Right atrium auricular region (tissue), 2 donors: ENCODE results near the gene EPB41. TPM values are rescaled to one million over a fixed set of nuclear protein-coding genes. Genes with fewer than 3 reads are reported as not detected.

Experiments
- DNase-seq: peaks from one replicate; pipeline ENCODE4 v3.0.0-alpha.2; 2019; ENCODE audit warnings: low spot score
- H3K27ac ChIP-seq, 2 donors: fragments of 200-600 bp; sonication (generic); 1 replicate in 1 of 2; 2 replicates in 1 of 2; pipeline ENCODE4 v1.5.1; 2016 to 2019
- H3K27me3 ChIP-seq, 2 donors: fragments of 200-600 bp; sonication (generic); one replicate each; pipeline versions ENCODE4 v1.5.1 to v1.6.0; 2017 to 2019
- H3K36me3 ChIP-seq: fragments of 200-600 bp; sonication (generic); one replicate; pipeline ENCODE4 v1.5.1; 2016
- H3K4me1 ChIP-seq, 2 donors: fragments of 200-600 bp; sonication (generic); one replicate each; pipeline versions ENCODE4 v1.5.1 to v1.6.0; 2017 to 2019
- H3K4me3 ChIP-seq, 2 donors: fragments of 200-600 bp; sonication (generic); 1 replicate in 1 of 2; 2 replicates in 1 of 2; pipeline ENCODE4 v1.5.1; 2017 to 2019; ENCODE audit warnings: mild to moderate bottlenecking in 1 of 2, moderate library complexity in 1 of 2
- H3K9me3 ChIP-seq, 2 donors: fragments of 200-600 bp; sonication (generic); one replicate each; pipeline ENCODE4 v1.5.1; 2019
- total RNA-seq, 2 donors: library from RNA; depleted of rRNA; stranded (reverse); fragments of >200 nt; gene quantifications; one replicate each; pipeline ENCODE4 v1.1.0, GENCODE V29; 2016
- TF ChIP-seq, protein P1 (sequence below), 2 donors: fragments of 200-600 bp; sonication (generic); IDR thresholded peaks; one replicate each; pipeline ENCODE4 v1.5.1; 2019; ENCODE audit warnings: antibody characterized with exemption in 2 of 2

The EPB41 gene
- total RNA-seq, 2 donors from 2014 or later = 19.1 to 25.4 TPM

DNA sequence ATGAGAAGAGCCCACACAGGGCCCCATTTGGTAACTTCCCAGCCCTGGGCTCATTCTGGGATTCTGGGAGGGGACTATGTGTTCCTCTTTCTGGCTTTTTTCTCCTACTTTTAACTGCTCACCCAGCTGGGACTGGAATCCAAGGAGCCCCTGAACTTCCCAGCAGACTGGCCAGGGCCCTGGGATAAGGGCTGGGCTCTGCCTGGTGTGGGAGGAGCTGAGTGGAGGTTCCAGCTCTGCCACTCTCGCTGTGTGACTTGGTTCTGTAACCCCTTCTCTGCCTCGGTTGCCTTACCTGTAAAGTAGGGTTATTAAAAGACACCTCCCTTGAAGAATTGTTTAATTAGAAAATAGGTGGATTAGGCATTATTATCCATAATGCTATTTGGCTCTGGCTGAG is 19.6 kb upstream of the EPB41 start:
- Histone ChIP-seq H3K4me1 (peaks cover 0 to 14% of the 10 kb centered on the region in 2 donors), H3K9me3 (no peaks in the 10 kb centered on the region), H3K27ac (no peak overlapping the region), H3K27me3 (no peaks in the 10 kb centered on the region), H3K36me3 (no peaks in the 10 kb centered on the region), H3K4me3 (no peak overlapping the region)
- no peak for DNase-seq
- TF ChIP-seq, protein P1, sequence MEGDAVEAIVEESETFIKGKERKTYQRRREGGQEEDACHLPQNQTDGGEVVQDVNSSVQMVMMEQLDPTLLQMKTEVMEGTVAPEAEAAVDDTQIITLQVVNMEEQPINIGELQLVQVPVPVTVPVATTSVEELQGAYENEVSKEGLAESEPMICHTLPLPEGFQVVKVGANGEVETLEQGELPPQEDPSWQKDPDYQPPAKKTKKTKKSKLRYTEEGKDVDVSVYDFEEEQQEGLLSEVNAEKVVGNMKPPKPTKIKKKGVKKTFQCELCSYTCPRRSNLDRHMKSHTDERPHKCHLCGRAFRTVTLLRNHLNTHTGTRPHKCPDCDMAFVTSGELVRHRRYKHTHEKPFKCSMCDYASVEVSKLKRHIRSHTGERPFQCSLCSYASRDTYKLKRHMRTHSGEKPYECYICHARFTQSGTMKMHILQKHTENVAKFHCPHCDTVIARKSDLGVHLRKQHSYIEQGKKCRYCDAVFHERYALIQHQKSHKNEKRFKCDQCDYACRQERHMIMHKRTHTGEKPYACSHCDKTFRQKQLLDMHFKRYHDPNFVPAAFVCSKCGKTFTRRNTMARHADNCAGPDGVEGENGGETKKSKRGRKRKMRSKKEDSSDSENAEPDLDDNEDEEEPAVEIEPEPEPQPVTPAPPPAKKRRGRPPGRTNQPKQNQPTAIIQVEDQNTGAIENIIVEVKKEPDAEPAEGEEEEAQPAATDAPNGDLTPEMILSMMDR (IDR thresholded peaks at IDR 0.05) = no peak

DNA sequence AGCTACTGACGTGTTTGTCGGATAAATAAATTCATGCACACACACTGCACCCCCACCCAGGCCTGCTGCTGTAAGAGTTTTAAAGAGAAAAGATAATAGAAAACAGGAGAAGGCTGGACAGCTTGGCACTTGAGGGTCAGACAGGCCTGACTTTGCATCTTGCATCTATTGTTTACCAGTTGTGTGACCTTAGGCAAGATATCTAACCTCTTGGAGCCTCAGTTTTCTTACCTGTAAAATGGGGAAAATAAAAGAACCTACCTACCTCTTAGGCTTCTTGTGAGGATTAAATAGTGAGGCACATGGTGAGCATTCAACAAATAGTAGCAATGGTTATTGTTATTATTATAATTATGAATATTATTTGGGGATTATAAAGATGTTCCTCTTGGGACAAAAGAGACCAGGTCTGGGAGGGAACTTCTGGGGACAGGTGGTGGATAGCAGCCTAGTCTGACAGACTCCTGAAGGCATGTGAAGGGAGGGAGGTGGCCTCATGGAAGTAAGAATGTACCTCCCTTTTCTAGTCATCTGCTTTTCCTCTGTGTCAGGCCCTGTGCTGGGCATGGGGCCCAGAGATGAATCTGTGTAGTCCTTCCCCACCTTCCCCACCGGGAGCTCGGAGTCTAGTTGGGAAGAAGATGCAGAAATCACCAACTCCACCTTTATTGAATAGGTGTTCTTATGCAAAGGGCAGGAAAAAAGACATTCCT is 18.3 kb upstream of the EPB41 start:
- DNase-seq = no peak
- no peaks in the 10 kb centered on the region for H3K27me3 ChIP-seq
- H3K4me1 ChIP-seq = peaks cover 0 to 14% of the 10 kb centered on the region in 2 donors
- no peaks in the 10 kb centered on the region for H3K36me3 ChIP-seq
- no peak overlapping the region for H3K27ac ChIP-seq
- H3K4me3 ChIP-seq = no peak overlapping the region
- TF ChIP-seq, protein P1 (IDR thresholded peaks at IDR 0.05) = no peak
- no peaks in the 10 kb centered on the region for H3K9me3 ChIP-seq

DNA sequence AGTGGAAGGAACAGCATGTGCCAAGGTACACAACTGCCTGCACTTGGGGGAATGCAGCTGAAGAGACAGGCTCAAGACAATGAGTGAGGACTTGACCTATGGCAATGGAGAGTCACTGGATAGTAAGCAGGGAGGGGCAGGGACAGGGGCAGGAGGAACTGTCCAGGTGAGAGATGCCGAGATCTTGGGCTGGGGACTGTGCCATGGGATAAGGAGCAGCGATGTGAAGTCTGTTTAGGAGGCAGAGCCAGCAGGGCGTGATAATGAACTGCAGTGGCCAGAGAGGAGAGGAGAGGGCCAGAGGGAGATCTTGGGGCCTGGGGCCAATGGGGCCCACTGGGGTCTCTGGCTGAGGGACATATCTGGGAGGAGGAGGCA is 17.8 kb upstream of the EPB41 start:
- no peak for DNase-seq
- H3K27me3 ChIP-seq = no peaks in the 10 kb centered on the region
- H3K9me3 ChIP-seq = no peaks in the 10 kb centered on the region
- H3K27ac ChIP-seq = no peak overlapping the region
- no peaks in the 10 kb centered on the region for H3K36me3 ChIP-seq
- H3K4me3 ChIP-seq = no peak overlapping the region
- H3K4me1 ChIP-seq = peaks cover 0 to 14% of the 10 kb centered on the region in 2 donors
- TF ChIP-seq, protein P1 (IDR thresholded peaks at IDR 0.05) = no peak

DNA sequence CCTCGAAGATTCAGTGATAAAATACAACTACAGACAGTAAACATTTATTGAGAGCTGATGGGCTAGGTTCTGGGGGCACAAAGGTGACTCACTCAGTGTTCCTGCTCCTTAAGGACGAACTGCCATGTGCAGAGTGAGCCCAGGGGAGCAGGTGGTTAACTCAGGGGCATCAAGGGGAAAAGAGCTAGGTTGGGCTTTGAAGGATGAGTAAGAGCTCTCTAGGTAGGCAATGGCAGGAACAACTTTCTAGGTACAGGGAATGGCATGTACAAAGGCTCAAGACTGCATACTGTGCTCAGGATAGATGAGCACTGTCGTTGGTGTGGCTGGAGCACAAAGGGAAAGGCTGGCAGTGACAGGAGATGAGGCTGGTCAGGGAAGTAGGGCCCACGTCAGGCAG is 16.6 kb upstream of the EPB41 start:
- no peak overlapping the region for H3K4me3 ChIP-seq
- TF ChIP-seq, protein P1 (IDR thresholded peaks at IDR 0.05) = no peak
- H3K4me1 ChIP-seq = peaks cover 0 to 14% of the 10 kb centered on the region in 2 donors
- H3K27me3 ChIP-seq = no peaks in the 10 kb centered on the region
- no peaks in the 10 kb centered on the region for H3K9me3 ChIP-seq
- DNase-seq = no peak
- no peak overlapping the region for H3K27ac ChIP-seq
- no peaks in the 10 kb centered on the region for H3K36me3 ChIP-seq

DNA sequence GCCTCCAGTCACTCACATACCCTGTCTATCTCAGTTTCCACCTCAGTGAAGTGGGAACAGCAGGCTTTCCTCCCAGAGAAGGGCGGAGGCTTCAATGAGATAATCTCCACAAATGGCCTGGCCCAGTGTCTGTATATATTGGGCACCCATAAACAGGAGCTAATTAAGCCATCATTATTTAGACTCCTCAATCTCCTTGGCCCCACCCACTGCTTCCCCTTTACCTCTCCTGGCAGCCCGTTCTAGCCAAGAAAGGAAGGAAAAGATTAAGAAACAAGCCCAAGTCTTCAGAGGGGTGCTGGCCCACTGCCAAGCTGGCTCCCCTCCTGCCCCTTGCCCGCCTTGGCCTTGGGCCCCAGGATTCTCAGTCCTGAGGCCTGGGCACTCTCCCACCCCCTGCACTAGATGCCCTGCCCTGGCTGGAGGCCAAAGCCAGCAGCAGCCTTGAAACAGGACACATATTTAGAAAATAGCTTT is 15.9 kb upstream of the EPB41 start:
- DNase-seq = no peak
- Histone ChIP-seq H3K36me3 (no peaks in the 10 kb centered on the region), H3K27me3 (no peaks in the 10 kb centered on the region), H3K4me3 (no peak overlapping the region), H3K9me3 (no peaks in the 10 kb centered on the region), H3K27ac (no peak overlapping the region), H3K4me1 (peaks cover 0 to 14% of the 10 kb centered on the region in 2 donors)
- TF ChIP-seq, protein P1 (IDR thresholded peaks at IDR 0.05) = no peak

DNA sequence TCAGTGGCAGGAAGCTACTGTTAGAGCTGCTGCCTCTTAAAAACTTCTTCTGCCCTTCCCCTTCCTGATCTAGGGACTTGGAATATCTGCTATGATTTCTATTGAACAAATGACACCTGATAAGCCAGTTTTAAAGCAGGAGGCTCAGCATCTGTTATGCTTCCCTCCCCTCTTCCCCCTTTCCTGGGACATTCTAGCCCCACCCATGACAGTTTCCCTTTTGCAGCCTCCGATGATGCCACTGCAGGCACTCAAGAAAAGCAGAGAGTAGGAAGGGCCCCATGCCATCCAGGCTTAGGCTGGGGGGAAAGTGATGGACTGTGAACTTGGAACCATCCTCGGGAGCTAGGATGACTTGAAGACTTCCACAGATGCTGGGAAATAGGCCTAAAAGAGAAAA is 15.1 kb upstream of the EPB41 start:
- TF ChIP-seq, protein P1 (IDR thresholded peaks at IDR 0.05) = no peak
- Histone ChIP-seq H3K36me3 (no peaks in the 10 kb centered on the region), H3K27me3 (no peaks in the 10 kb centered on the region), H3K4me3 (no peak overlapping the region), H3K27ac (no peak overlapping the region), H3K9me3 (peaks cover 0 to under 1% of the 10 kb centered on the region in 2 donors), H3K4me1 (peaks cover 0 to 14% of the 10 kb centered on the region in 2 donors)
- DNase-seq = no peak
